Measurements from ENCODE around the gene MRO. TPM values are rescaled to one million over a fixed set of nuclear protein-coding genes. Genes with fewer than 3 reads are reported as not detected.

MRO gene
- polyA plus RNA-seq, 1 experiment: 0.06 TPM

- H3K4me3 ChIP-seq (ENCODE audit: low read depth, low read length): no peak overlapping the region
- no peak for TF ChIP-seq CTCF (IDR thresholded peaks at IDR 0.05; ENCODE audit: low read depth, low read length)
- H3K27ac ChIP-seq (ENCODE audit: low read depth, low read length): no peak overlapping the region
- DNase-seq (ENCODE audit: low read depth, low spot score): no peak
- no peaks in the 10 kb centered on the region for H3K9me3 ChIP-seq (ENCODE audit: control insufficient read depth, insufficient read depth, low read length)
- ChIA-PET CTCF (no interaction called here), POLR2A (no interaction called here)
- H3K27me3 ChIP-seq (ENCODE audit: control insufficient read depth, insufficient read depth, low read length): peaks cover 1% of the 10 kb centered on the region
Measured at GRCh38 chr18:50796495-50796894, 23.3 kb downstream of the MRO start.

DNA sequence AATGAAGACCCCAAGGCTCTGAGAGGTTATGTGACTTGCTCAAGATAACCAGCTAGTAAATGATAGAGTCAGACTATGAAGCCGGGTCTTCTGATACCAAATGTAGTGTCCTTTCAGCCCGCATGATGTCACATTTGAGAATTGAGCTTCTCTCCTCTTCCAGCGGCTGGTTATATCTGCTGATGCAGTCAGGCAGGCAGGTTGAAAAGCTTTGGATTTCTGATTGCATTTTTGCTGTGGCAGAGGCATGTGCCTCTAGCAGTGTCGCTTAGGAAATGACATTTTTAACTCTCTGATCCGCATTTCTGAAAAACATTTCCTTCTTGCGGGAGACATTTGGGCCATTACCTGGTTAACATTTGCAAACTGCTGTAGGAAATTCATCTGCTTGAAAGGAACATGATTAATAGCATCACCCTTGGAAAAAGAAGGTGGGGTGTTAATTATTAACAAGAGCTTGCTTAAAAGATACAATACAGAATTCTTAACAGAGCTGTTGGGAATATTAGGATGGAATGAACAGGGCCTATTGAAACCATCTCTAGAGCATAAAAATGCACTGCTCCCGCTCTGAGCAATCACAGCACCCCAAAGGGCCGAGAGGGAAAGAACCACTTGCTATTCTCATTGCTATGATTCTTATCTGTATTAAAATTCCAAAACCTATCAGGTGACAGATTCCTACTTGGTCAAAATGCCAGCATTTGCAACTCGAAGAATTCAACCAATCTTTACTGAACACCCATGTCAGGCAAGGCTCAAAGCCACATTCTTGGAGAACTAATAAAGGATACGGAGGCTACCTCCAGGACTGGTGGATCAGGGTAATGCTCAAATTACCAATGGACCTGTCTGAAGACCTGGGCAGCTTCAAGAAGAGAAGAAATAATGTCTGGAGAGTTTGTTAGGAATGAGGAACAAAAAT is 25.9 kb downstream of the MRO start:
- no peak for TF ChIP-seq CTCF (IDR thresholded peaks at IDR 0.05; ENCODE audit: low read depth, low read length)
- CTCF ChIA-PET: no interaction called here

DNA sequence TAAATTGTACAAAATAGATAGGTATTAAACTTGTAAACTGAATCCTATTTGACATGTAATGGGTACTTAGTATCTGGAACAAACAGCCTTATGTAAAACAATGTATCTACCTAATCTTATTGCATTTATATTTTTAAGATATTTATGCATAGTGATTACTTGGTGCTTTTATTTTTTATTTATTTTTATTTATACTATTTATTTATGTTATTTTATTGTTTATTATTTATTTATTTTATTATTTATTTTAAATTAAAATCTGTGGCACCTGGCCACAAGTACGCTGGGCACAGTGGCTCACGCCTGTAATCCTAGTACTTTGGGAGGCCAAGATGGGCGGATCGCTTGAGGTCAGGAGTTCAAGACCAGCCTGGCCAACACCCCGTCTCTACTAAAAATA is 26.9 kb downstream of the MRO start:
- Histone ChIP-seq H3K27me3 (ENCODE audit: control insufficient read depth, insufficient read depth, low read length) (no peaks in the 10 kb centered on the region), H3K4me3 (ENCODE audit: low read depth, low read length) (no peak overlapping the region), H3K9me3 (ENCODE audit: control insufficient read depth, insufficient read depth, low read length) (no peaks in the 10 kb centered on the region), H3K27ac (ENCODE audit: low read depth, low read length) (no peak overlapping the region)
- ChIA-PET POLR2A (no interaction called here), CTCF (no interaction called here)
- TF ChIP-seq CTCF (IDR thresholded peaks at IDR 0.05; ENCODE audit: low read depth, low read length): no peak
- DNase-seq (ENCODE audit: low read depth, low spot score): no peak

More for the DNA sequence above, 25.9 kb downstream of the MRO start:
- Histone ChIP-seq H3K27ac (ENCODE audit: low read depth, low read length) (no peak overlapping the region), H3K9me3 (ENCODE audit: control insufficient read depth, insufficient read depth, low read length) (no peaks in the 10 kb centered on the region), H3K27me3 (ENCODE audit: control insufficient read depth, insufficient read depth, low read length) (no peaks in the 10 kb centered on the region), H3K4me3 (ENCODE audit: low read depth, low read length) (no peak overlapping the region)
- no peak for DNase-seq (ENCODE audit: low read depth, low spot score)
- POLR2A ChIA-PET: no interaction called here

GRCh38 chr18:50791599-50792438 is 28.0 kb downstream of the MRO start:
- no peak for DNase-seq (ENCODE audit: low read depth, low spot score)
- Histone ChIP-seq H3K27me3 (ENCODE audit: control insufficient read depth, insufficient read depth, low read length) (no peaks in the 10 kb centered on the region), H3K9me3 (ENCODE audit: control insufficient read depth, insufficient read depth, low read length) (no peaks in the 10 kb centered on the region), H3K27ac (ENCODE audit: low read depth, low read length) (no peak overlapping the region), H3K4me3 (ENCODE audit: low read depth, low read length) (no peak overlapping the region)
- ChIA-PET CTCF (no interaction called here), POLR2A (no interaction called here)
- no peak for TF ChIP-seq CTCF (IDR thresholded peaks at IDR 0.05; ENCODE audit: low read depth, low read length)

- DNase-seq (ENCODE audit: low read depth, low spot score): no peak
- Histone ChIP-seq H3K9me3 (ENCODE audit: control insufficient read depth, insufficient read depth, low read length) (no peaks in the 10 kb centered on the region), H3K4me3 (ENCODE audit: low read depth, low read length) (no peak overlapping the region), H3K27ac (ENCODE audit: low read depth, low read length) (no peak overlapping the region), H3K27me3 (ENCODE audit: control insufficient read depth, insufficient read depth, low read length) (no peaks in the 10 kb centered on the region)
- POLR2A ChIA-PET: no interaction called here
- CTCF ChIA-PET: no interaction called here
- TF ChIP-seq CTCF (IDR thresholded peaks at IDR 0.05; ENCODE audit: low read depth, low read length): no peak
Measured at GRCh38 chr18:50790948-50791347, 28.9 kb downstream of the MRO start.
